HepG2 (cell line): ENCODE data around the gene WNT10A. TPM values are rescaled to one million over a fixed set of nuclear protein-coding genes. Genes with fewer than 3 reads are reported as not detected.

Experiments
- ATAC-seq: fragments of 200-7000 bp; cut with Tn5 transposase; 3 replicates; pipeline ENCODE4 v1.9.1; 2020; ENCODE audit warnings: mild to moderate bottlenecking, moderate library complexity
- BruUV-seq: library from RNA; stranded (reverse); fragments of 400-500 nt; replicated peaks from 2 replicates; lab custom pipeline; 2021; lab: Mats Ljungman, UMichigan
- CTCF ChIA-PET: fragments of 300-600 bp; formaldehyde crosslinking; extraction: SDS; loops from one replicate; lab custom pipeline; 2021; ENCODE audit warnings: low total read pairs, inconsistent platforms, low intra/inter-chr PET ratio; lab: Yijun Ruan, JAX
- POLR2A ChIA-PET: fragments of 350-600 bp; sonication (Branson Sonifier 250); formaldehyde crosslinking; loops from one replicate; lab custom pipeline; 2020; ENCODE audit warnings: antibody characterized with exemption, inconsistent platforms; lab: Yijun Ruan, JAX
- DNase-seq: peaks from one replicate; pipeline ENCODE4 v3.0.0-alpha.2; 2015; ENCODE audit warnings: low spot score
- FAIRE-seq: peaks from 3 replicates; lab custom pipeline; 2011; peaks lifted over from hg19 to GRCh38; lab: Jason Lieb, UNC
- H2AFZ ChIP-seq: one replicate; pipeline ENCODE4 v1.6.1; 2011; ENCODE audit warnings: low read length, inconsistent platforms
- H3K27ac ChIP-seq: fragments of 300-600 bp; 3 replicates; pipeline ENCODE4 v1.8.0; 2011; ENCODE audit warnings: mixed run types, mild to moderate bottlenecking, mixed read lengths, low read length, inconsistent platforms; ENCODE audit not compliant: insufficient read depth; ENCODE audit errors: extremely low read length
- H3K27me3 ChIP-seq, 2 experiments: fragments of 200-600 bp in 1 of 2; 2 replicates in 1 of 2; 3 replicates in 1 of 2; pipeline versions ENCODE4 v1.6.0 to v1.8.0; 2011; ENCODE audit warnings: low read length in 2 of 2, mild to moderate bottlenecking in 2 of 2, moderate library complexity in 2 of 2, inconsistent platforms in 1 of 2; ENCODE audit not compliant: insufficient read depth in 2 of 2, control insufficient read depth in 1 of 2
- H3K36me3 ChIP-seq, 2 experiments: fragments of 200-600 bp in 1 of 2; replicated peaks in 1 of 2; 2 replicates in 1 of 2; 3 replicates in 1 of 2; pipeline versions ENCODE4 v1.5.1 to v1.8.0; 2011; ENCODE audit warnings: low read length in 2 of 2, inconsistent platforms in 1 of 2; ENCODE audit not compliant: insufficient read depth in 2 of 2, control insufficient read depth in 1 of 2
- H3K4me1 ChIP-seq: 2 replicates; pipeline ENCODE4 v1.5.1; 2012; ENCODE audit warnings: low read length, inconsistent platforms; ENCODE audit not compliant: insufficient read depth
- H3K4me2 ChIP-seq: 2 replicates; pipeline ENCODE4 v1.6.0; 2011; ENCODE audit warnings: low read depth, low read length, inconsistent platforms
- H3K4me3 ChIP-seq, 3 experiments: fragments of 200-600 bp in 1 of 3; sonication (generic), shearing (Covaris generic) in 1 of 3; replicated peaks in 1 of 3; 2 replicates each; pipeline ENCODE4 v1.5.1; 2011 to 2016; ENCODE audit warnings: low read length in 3 of 3, inconsistent platforms in 2 of 3, low read depth in 2 of 3, mild to moderate bottlenecking in 2 of 3, control low read depth in 1 of 3, mixed read lengths in 1 of 3; ENCODE audit not compliant: insufficient read depth in 1 of 3
- H3K79me2 ChIP-seq: one replicate; pipeline ENCODE4 v1.6.1; 2011; ENCODE audit warnings: low read length, inconsistent platforms; ENCODE audit not compliant: insufficient read depth
- H3K9ac ChIP-seq: 2 replicates; pipeline ENCODE4 v1.6.0; 2011; ENCODE audit warnings: mild to moderate bottlenecking, low read depth, low read length, inconsistent platforms; ENCODE audit not compliant: insufficient read depth
- H3K9me3 ChIP-seq: 2 replicates; pipeline ENCODE4 v1.5.1; 2012; ENCODE audit warnings: mild to moderate bottlenecking, low read length
- H4K20me1 ChIP-seq: 2 replicates; pipeline ENCODE4 v1.6.0; 2011; ENCODE audit warnings: inconsistent platforms, mild to moderate bottlenecking, low read length, moderate library complexity; ENCODE audit not compliant: insufficient read depth
- AKAP8 ChIP-seq: sonication (generic); formaldehyde crosslinking; IDR thresholded peaks from 2 replicates; pipeline ENCODE4 v1.5.1; 2020; ENCODE audit warnings: mild to moderate bottlenecking, missing genetic modification reagents
- ATF5 ChIP-seq: sonication (generic); formaldehyde crosslinking; IDR thresholded peaks from 2 replicates; pipeline ENCODE4 v1.4.0; 2020; ENCODE audit warnings: mild to moderate bottlenecking, low read depth, missing genetic modification reagents
- EED ChIP-seq: sonication (generic); formaldehyde crosslinking; IDR thresholded peaks from 2 replicates; pipeline ENCODE4 v1.5.0; 2020; ENCODE audit warnings: mild to moderate bottlenecking, missing genetic modification reagents
- NFIB ChIP-seq: sonication (generic); formaldehyde crosslinking; IDR thresholded peaks from 2 replicates; pipeline ENCODE4 v1.9.0; 2021; ENCODE audit warnings: missing genetic modification reagents, mild to moderate bottlenecking, borderline replicate concordance
- PCBP2 ChIP-seq: fragments of 200-400 bp; formaldehyde crosslinking; optimal IDR thresholded peaks from 2 replicates; pipeline ENCODE3; 2018; ENCODE audit warnings: low read length, low read depth; ENCODE audit not compliant: poor library complexity, severe bottlenecking
- SRF ChIP-seq: IDR thresholded peaks from 2 replicates; pipeline ENCODE4 v1.6.1; 2011; ENCODE audit warnings: mild to moderate bottlenecking, low read depth, low read length, moderate library complexity
- ZBTB21 ChIP-seq: sonication (generic); formaldehyde crosslinking; IDR thresholded peaks from 2 replicates; pipeline ENCODE4 v1.4.0; 2020; ENCODE audit warnings: missing genetic modification reagents
- ZNF101 ChIP-seq: sonication (generic); formaldehyde crosslinking; IDR thresholded peaks from 2 replicates; pipeline ENCODE4 v1.4.0; 2020; ENCODE audit warnings: mild to moderate bottlenecking, low read depth, missing genetic modification reagents, borderline replicate concordance
- ZNF720 ChIP-seq: sonication (generic); formaldehyde crosslinking; IDR thresholded peaks from 2 replicates; pipeline ENCODE4 v1.4.0; 2020; ENCODE audit warnings: missing genetic modification reagents
- WGBS: methylation state at CpG from one replicate; pipeline ENCODE4 v1.1.6; 2017; ENCODE audit warnings: low lambda C conversion rate; 5-methylcytosine and 5-hydroxymethylcytosine counted together
- in situ Hi-C: cut with HindIII; loops from 2 replicates; pipeline ENCODE4 v1.10.0; 2017; ENCODE audit warnings: low pct_unique_long_range_greater_than_20kb; ENCODE audit not compliant: extremely low pct_ligation_motif_present
- intact Hi-C: fragments of 100-400 bp; cut with micrococcal nuclease; formaldehyde crosslinking; loops from one replicate; pipeline ENCODE4 v1.10.0; 2022; ENCODE audit not compliant: unreplicated experiment
- polyA plus RNA-seq, 8 experiments: library from polyadenylated mRNA; depleted of rRNA in 3 of 8; stranded (reverse) in 7 of 8; unstranded in 1 of 8; fragments of >200 nt; fragmentation: Illumina TruSeq in 4 of 8; extraction: Trizol in 4 of 8; gene quantifications; 2 replicates each; pipeline versions ENCODE4 v1.2.1 to v1.2.3, GENCODE V29; 2011 to 2016; ENCODE audit warnings: low read depth in 4 of 8, missing spikeins in 1 of 8, mixed read lengths in 1 of 8; ENCODE audit not compliant: insufficient read depth in 1 of 8
- total RNA-seq, 5 experiments: library from RNA; depleted of rRNA; stranded (reverse); fragments of >200 nt; fragmentation: Illumina TruSeq; extraction: Trizol; gene quantifications; 2 replicates each; pipeline ENCODE4 v1.2.3, GENCODE V29; 2016; ENCODE audit warnings: low read depth in 1 of 5

WNT10A gene
- total and polyA plus RNA-seq, 2 of the 13 experiments (the other 11 are each of a cell fraction or from before 2014, with no cell fraction given) = 0.03 TPM; not detected in 1

- 21% methylated on average over 9 of the region's 24 CpGs for WGBS
- CTCF ChIA-PET = no interaction called here
- peaks cover 14% of the 10 kb centered on the region for H3K4me1 ChIP-seq
- H3K4me3 ChIP-seq = no peak overlapping the region; a peak in 1 of 6 replicates
- intact Hi-C loops = no loop called here
- H3K9ac ChIP-seq = no peak overlapping the region
- no peak overlapping the region for H2AFZ ChIP-seq
- no peak for TF ChIP-seq PCBP2
- no peak for TF ChIP-seq NFIB (CRISPR knock-in tag)
- TF ChIP-seq SRF = no peak
- TF ChIP-seq ZNF720 = no peak
- TF ChIP-seq ZNF101 (CRISPR knock-in tag) = no peak
- no peak for TF ChIP-seq ATF5 (CRISPR knock-in tag)
- TF ChIP-seq ZBTB21 (CRISPR knock-in tag) = no peak
- TF ChIP-seq AKAP8 (CRISPR knock-in tag) = no peak
- no peak for TF ChIP-seq EED
- in situ Hi-C loops = no loop called here
- DNase-seq (no peak), FAIRE-seq (no peak), ATAC-seq (no peak)
- peaks cover 36 to 92% of the 10 kb centered on the region in 2 experiments for H3K27me3 ChIP-seq
- no peak overlapping the region for H3K27ac ChIP-seq
- no TSS peak for BruUV-seq
- H3K79me2 ChIP-seq = no peaks in the 10 kb centered on the region
- H3K4me2 ChIP-seq = no peak overlapping the region
- H3K36me3 ChIP-seq = no peaks in the 10 kb centered on the region
- H4K20me1 ChIP-seq = peaks cover 8% of the 10 kb centered on the region; the same call in 1 of the 2 replicates
- POLR2A ChIA-PET = no interaction called here
- no peaks in the 10 kb centered on the region for H3K9me3 ChIP-seq
Measured at GRCh38 chr2:218880859-218881594, 375 bp downstream of the WNT10A start.
